K562 (cell line): ENCODE measurements around the gene THOC5. TPM values are rescaled to one million over a fixed set of nuclear protein-coding genes. Genes with fewer than 3 reads are reported as not detected.
A peak's percentile ranks its signal among the peaks of the same experiment; 100 is the strongest.

Experiments used
- CBFB ChIP-seq: sonication (generic); formaldehyde crosslinking; IDR thresholded peaks from 2 replicates; pipeline ENCODE4 v1.4.0; 2020; ENCODE audit warnings: mild to moderate bottlenecking, missing genetic modification reagents
- CCAR2 ChIP-seq: fragments of 200-400 bp; formaldehyde crosslinking; IDR thresholded peaks from 2 replicates; pipeline ENCODE4 v1.6.1; 2017; ENCODE audit warnings: mild to moderate bottlenecking, low read depth, low read length
- CHCHD3 ChIP-seq: fragments of 250-450 bp; sonication (Bioruptor Pico); IDR thresholded peaks from 2 replicates; pipeline ENCODE4 v2.1.2; 2022; ENCODE audit warnings: mild to moderate bottlenecking
- ETV1 ChIP-seq: fragments of 450-650 bp; conservative IDR thresholded peaks from 2 replicates; pipeline ENCODE4 v1.6.1; 2016; ENCODE audit warnings: missing genetic modification characterization, control low read depth, low read depth, missing compliant biosample characterization
- FOXJ2 ChIP-seq: fragments of 200-800 bp; sonication (Bioruptor generic); IDR thresholded peaks from 2 replicates; pipeline ENCODE4 v1.6.1; 2016; ENCODE audit warnings: missing genetic modification characterization, missing compliant biosample characterization
- GATAD2B ChIP-seq: fragments of 450-650 bp; IDR thresholded peaks from 2 replicates; pipeline ENCODE4 v1.6.1; 2017; ENCODE audit warnings: mild to moderate bottlenecking, borderline replicate concordance
- HNRNPLL ChIP-seq: fragments of 200-400 bp; formaldehyde crosslinking; IDR thresholded peaks from 2 replicates; pipeline ENCODE4 v1.6.1; 2017; ENCODE audit warnings: low read length, low read depth, mild to moderate bottlenecking; ENCODE audit not compliant: poor library complexity, severe bottlenecking
- MAZ ChIP-seq, 2 experiments: fragments of 450-650 bp in 1 of 2; sonication (generic) in 1 of 2; formaldehyde crosslinking; IDR thresholded peaks in 1 of 2; conservative IDR thresholded peaks in 1 of 2; 2 replicates each; pipeline versions ENCODE4 v1.4.0 to v1.5.0; 2020; ENCODE audit warnings: mild to moderate bottlenecking in 1 of 2, missing genetic modification reagents in 1 of 2
- MED1 ChIP-seq: sonication (generic); formaldehyde crosslinking; IDR thresholded peaks from 2 replicates; pipeline ENCODE4 v1.8.1; 2023; ENCODE audit warnings: missing genetic modification reagents, borderline replicate concordance
- PHF21A ChIP-seq: fragments of 450-650 bp; IDR thresholded peaks from 2 replicates; pipeline ENCODE4 v1.6.1; 2017; ENCODE audit warnings: low read depth, borderline replicate concordance
- PML ChIP-seq: IDR thresholded peaks from 2 replicates; pipeline ENCODE4 v1.6.1; 2012; ENCODE audit warnings: low read length, inconsistent platforms
- SMAD1 ChIP-seq: fragments of 150-350 bp; IDR thresholded peaks from 2 replicates; pipeline ENCODE4 v1.6.1; 2014; ENCODE audit warnings: low read length, low read depth; ENCODE audit not compliant: partially characterized antibody
- TSC22D4 ChIP-seq: fragments of 450-650 bp; IDR thresholded peaks from 2 replicates; pipeline ENCODE4 v1.6.1; 2016; ENCODE audit warnings: missing genetic modification characterization, missing biosample characterization, control low read depth
- U2AF2 ChIP-seq: fragments of 200-400 bp; formaldehyde crosslinking; optimal IDR thresholded peaks from 2 replicates; pipeline ENCODE3; 2017; ENCODE audit warnings: low read depth, mild to moderate bottlenecking, low read length
- ZNF133 ChIP-seq: fragments of 250-450 bp; sonication (Bioruptor Pico); IDR thresholded peaks from 2 replicates; pipeline ENCODE4 v1.4.0; 2020; ENCODE audit warnings: mild to moderate bottlenecking
- ZNF174 ChIP-seq: fragments of 250-450 bp; sonication (Bioruptor Pico); IDR thresholded peaks from 2 replicates; pipeline ENCODE4 v1.4.0; 2020; ENCODE audit warnings: mild to moderate bottlenecking
- ZNF764 ChIP-seq: fragments of 250-450 bp; sonication (Bioruptor Pico); IDR thresholded peaks from 2 replicates; pipeline ENCODE4 v1.4.0; 2020; ENCODE audit warnings: low read depth, mild to moderate bottlenecking, moderate library complexity
- polyA plus RNA-seq, 8 experiments: library from polyadenylated mRNA; depleted of rRNA in 4 of 8; stranded (reverse) in 5 of 8; unstranded in 3 of 8; fragments of >200 nt; fragmentation: Nextera tagmentation in 2 of 8; fragmentation: Illumina TruSeq in 1 of 8; extraction: Ambion mirVana in 2 of 8; extraction: Trizol in 1 of 8; gene quantifications; 2 replicates each; pipeline versions ENCODE4 v1.2.1 to v1.2.3, GENCODE V29; 2011 to 2014; ENCODE audit warnings: inconsistent platforms in 1 of 8, missing spikeins in 1 of 8
- total RNA-seq, 7 experiments: library from RNA; depleted of rRNA in 6 of 7; stranded (reverse); fragments of >200 nt in 6 of 7; fragmentation: Illumina TruSeq in 2 of 7; extraction: Trizol in 2 of 7; gene quantifications; 2 replicates each; pipeline versions ENCODE4 v1.2.1 to v1.2.3, GENCODE V29; 2011 to 2021; ENCODE audit warnings: low replicate concordance in 1 of 7
- TF ChIP-seq, protein P1 (sequence below): sonication (generic); formaldehyde crosslinking; IDR thresholded peaks from 2 replicates; pipeline ENCODE4 v1.8.0; 2022; ENCODE audit warnings: mild to moderate bottlenecking, missing genetic modification reagents
- TF ChIP-seq, protein P2 (sequence below), 2 experiments: fragments of 200-800 bp in 1 of 2; sonication (Bioruptor generic) in 1 of 2; sonication (generic) in 1 of 2; formaldehyde crosslinking in 1 of 2; IDR thresholded peaks in 1 of 2; conservative IDR thresholded peaks in 1 of 2; 2 replicates each; pipeline versions ENCODE4 v1.5.0 to v1.6.1; 2016 to 2020; ENCODE audit warnings: missing compliant biosample characterization in 1 of 2, missing genetic modification characterization in 1 of 2, missing genetic modification reagents in 1 of 2
- TF ChIP-seq, protein P3 (sequence below): fragments of 200-800 bp; sonication (Bioruptor generic); IDR thresholded peaks from 2 replicates; pipeline ENCODE4 v1.6.1; 2017; ENCODE audit warnings: missing genetic modification characterization, missing compliant biosample characterization
- TF ChIP-seq, protein P4 (sequence below): sonication (generic); formaldehyde crosslinking; IDR thresholded peaks from 2 replicates; pipeline ENCODE4 v1.8.0; 2022; ENCODE audit warnings: missing genetic modification reagents, mild to moderate bottlenecking, moderate library complexity, borderline replicate concordance
- TF ChIP-seq, protein P5 (sequence below): fragments of 450-650 bp; IDR thresholded peaks from 2 replicates; pipeline ENCODE4 v1.6.1; 2016; ENCODE audit warnings: low read depth, mild to moderate bottlenecking, moderate library complexity

THOC5 gene
- total and polyA plus RNA-seq, 9 of the 15 experiments (the other 6 are each of a cell fraction or from before 2014, with no cell fraction given) = 45.3 to 96.5 (median 51.4) TPM

DNA sequence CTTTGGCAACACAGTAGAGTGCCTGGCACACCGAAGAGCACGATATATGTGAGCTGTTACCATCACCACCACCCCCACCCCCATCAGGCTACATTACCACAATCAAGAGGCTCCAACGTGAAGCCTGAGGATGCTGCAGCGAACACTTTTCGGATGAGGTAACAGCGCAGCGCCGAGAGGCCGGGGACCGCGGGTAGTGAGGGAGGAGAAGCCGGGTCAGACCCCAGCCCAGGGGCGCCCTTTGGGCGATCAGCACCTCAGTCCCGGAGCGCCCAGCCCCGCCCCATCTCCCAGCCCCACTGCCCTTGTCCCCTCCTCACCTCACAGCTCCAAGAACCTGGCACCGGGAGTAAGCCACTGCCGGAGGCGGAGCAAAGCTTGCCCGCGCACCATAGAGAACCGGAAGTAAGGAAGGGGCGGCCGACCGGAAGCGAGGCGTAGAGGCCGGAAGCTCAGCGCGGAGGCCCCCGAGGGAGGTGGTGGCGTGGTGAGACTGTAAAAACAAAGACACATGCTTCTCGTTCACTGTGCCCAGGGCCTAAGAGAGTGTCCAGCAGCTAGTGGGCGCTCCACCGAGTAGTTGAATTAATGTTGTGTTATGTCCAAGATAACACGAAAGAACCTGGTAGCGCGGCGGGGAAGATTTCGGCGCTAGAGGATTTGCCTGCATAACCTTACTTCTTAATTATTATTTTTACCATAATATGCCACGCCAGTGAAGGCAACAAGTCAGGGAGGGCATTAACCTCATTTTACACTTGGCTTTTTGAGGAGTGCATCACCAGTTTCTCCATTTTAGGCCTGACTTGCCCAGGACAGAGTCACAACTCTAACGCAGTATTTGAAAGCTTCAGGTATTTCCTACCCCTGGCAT, at the start of gene THOC5 (continued):
- no peak for TF ChIP-seq FOXJ2 (tag)
- TF ChIP-seq TSC22D4 (tag) = no peak
- TF ChIP-seq, protein P1, sequence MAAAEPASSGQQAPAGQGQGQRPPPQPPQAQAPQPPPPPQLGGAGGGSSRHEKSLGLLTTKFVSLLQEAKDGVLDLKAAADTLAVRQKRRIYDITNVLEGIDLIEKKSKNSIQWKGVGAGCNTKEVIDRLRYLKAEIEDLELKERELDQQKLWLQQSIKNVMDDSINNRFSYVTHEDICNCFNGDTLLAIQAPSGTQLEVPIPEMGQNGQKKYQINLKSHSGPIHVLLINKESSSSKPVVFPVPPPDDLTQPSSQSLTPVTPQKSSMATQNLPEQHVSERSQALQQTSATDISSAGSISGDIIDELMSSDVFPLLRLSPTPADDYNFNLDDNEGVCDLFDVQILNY (CRISPR knock-in tag) = no peak
- TF ChIP-seq ZNF133 (CRISPR knock-in tag) = no peak
- peak; percentile 8 for TF ChIP-seq SMAD1
- TF ChIP-seq MED1 (CRISPR knock-in tag) = no peak
- peak; percentile 29 to 46; a peak in 2 of 4 replicates for TF ChIP-seq MAZ (CRISPR knock-in tag; conservative IDR thresholded peaks at IDR 0.05 in 1 of 2, IDR thresholded peaks at IDR 0.05 in 1 of 2)
- TF ChIP-seq ZNF174 (CRISPR knock-in tag) = no peak
- TF ChIP-seq, protein P2, sequence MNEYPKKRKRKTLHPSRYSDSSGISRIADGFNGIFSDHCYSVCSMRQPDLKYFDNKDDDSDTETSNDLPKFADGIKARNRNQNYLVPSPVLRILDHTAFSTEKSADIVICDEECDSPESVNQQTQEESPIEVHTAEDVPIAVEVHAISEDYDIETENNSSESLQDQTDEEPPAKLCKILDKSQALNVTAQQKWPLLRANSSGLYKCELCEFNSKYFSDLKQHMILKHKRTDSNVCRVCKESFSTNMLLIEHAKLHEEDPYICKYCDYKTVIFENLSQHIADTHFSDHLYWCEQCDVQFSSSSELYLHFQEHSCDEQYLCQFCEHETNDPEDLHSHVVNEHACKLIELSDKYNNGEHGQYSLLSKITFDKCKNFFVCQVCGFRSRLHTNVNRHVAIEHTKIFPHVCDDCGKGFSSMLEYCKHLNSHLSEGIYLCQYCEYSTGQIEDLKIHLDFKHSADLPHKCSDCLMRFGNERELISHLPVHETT (CRISPR knock-in tag; conservative IDR thresholded peaks at IDR 0.05 in 1 of 2, IDR thresholded peaks at IDR 0.05 in 1 of 2) = no peak
- TF ChIP-seq CCAR2 = no peak
- TF ChIP-seq, protein P3, sequence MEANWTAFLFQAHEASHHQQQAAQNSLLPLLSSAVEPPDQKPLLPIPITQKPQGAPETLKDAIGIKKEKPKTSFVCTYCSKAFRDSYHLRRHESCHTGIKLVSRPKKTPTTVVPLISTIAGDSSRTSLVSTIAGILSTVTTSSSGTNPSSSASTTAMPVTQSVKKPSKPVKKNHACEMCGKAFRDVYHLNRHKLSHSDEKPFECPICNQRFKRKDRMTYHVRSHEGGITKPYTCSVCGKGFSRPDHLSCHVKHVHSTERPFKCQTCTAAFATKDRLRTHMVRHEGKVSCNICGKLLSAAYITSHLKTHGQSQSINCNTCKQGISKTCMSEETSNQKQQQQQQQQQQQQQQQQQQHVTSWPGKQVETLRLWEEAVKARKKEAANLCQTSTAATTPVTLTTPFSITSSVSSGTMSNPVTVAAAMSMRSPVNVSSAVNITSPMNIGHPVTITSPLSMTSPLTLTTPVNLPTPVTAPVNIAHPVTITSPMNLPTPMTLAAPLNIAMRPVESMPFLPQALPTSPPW = peak; percentile 75
- 0 out of 2 replicates have a peak, but pooled peaks have one; percentile 31 for TF ChIP-seq GATAD2B
- TF ChIP-seq ZNF764 (CRISPR knock-in tag) = no peak
- TF ChIP-seq, protein P4, sequence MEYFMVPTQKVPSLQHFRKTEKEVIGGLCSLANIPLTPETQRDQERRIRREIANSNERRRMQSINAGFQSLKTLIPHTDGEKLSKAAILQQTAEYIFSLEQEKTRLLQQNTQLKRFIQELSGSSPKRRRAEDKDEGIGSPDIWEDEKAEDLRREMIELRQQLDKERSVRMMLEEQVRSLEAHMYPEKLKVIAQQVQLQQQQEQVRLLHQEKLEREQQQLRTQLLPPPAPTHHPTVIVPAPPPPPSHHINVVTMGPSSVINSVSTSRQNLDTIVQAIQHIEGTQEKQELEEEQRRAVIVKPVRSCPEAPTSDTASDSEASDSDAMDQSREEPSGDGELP (CRISPR knock-in tag) = peak; percentile 77; the same call in 1 of the 2 replicates
- no peak for TF ChIP-seq PHF21A
- TF ChIP-seq, protein P5, sequence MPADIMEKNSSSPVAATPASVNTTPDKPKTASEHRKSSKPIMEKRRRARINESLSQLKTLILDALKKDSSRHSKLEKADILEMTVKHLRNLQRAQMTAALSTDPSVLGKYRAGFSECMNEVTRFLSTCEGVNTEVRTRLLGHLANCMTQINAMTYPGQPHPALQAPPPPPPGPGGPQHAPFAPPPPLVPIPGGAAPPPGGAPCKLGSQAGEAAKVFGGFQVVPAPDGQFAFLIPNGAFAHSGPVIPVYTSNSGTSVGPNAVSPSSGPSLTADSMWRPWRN = no peak
- peak; percentile 42; the same call in 1 of the 2 replicates for TF ChIP-seq PML
- TF ChIP-seq CBFB (CRISPR knock-in tag) = no peak
- peak; percentile 97 for TF ChIP-seq ETV1 (tag)
- no peak for TF ChIP-seq U2AF2
- no peak for TF ChIP-seq CHCHD3
- TF ChIP-seq HNRNPLL = peak; percentile 52
